Measurements from ENCODE around the gene IMMP2L. TPM values are rescaled to one million over a fixed set of nuclear protein-coding genes. Genes with fewer than 3 reads are reported as not detected.

The IMMP2L gene
- total RNA-seq, 4 donors from 2014 or later = 13.5 to 23.7 (median 18.3) TPM

DNA sequence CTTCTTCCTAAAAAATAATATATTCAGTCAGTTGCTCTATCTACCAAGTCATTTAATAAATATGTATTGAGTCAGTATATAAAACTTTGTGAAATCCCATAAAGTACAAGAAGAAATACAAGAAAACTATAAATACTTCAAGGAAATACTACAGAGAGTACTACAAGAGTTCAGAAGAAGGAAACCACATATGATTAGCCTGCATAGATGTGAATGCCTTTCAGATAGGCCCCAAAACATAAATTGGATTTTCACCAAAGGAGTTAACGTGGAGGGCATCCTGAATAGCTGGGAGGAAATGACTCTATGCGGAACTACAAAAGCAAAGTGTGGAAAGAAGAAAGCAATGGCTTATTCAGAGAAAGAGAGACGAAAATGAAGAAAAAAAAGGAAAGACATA lies 351.3 kb downstream of the IMMP2L start:
- no peak for DNase-seq (ENCODE audit: low spot score in 2 of 2)
- Histone ChIP-seq H3K36me3 (peaks cover 0 to 11% (median 0%) of the 10 kb centered on the region in 3 donors), H3K9me3 (no peaks in the 10 kb centered on the region)

DNA sequence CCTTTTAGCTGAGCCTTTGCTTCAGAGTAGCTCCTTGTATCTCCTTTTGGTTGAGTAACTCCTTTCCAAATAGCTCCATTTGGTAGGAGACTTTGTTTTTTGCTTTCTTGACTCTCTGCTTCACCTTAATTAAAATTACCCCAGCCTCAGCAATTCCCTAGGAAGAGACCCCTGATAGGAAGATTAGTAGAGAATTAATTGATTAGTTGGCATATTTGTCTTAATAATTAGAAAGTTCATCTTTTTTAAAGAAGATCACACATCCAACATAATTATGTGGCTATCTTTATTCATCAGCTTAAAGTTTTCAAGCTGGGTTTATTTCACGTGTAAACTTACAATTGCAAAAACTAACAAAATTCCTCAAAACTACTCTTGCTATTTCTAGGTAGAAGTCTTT lies 352.2 kb downstream of the IMMP2L start:
- TF ChIP-seq, protein P1, sequence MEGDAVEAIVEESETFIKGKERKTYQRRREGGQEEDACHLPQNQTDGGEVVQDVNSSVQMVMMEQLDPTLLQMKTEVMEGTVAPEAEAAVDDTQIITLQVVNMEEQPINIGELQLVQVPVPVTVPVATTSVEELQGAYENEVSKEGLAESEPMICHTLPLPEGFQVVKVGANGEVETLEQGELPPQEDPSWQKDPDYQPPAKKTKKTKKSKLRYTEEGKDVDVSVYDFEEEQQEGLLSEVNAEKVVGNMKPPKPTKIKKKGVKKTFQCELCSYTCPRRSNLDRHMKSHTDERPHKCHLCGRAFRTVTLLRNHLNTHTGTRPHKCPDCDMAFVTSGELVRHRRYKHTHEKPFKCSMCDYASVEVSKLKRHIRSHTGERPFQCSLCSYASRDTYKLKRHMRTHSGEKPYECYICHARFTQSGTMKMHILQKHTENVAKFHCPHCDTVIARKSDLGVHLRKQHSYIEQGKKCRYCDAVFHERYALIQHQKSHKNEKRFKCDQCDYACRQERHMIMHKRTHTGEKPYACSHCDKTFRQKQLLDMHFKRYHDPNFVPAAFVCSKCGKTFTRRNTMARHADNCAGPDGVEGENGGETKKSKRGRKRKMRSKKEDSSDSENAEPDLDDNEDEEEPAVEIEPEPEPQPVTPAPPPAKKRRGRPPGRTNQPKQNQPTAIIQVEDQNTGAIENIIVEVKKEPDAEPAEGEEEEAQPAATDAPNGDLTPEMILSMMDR (IDR thresholded peaks at IDR 0.05) = no peak
- TF ChIP-seq POLR2A (IDR thresholded peaks at IDR 0.05) (no peak), EP300 (IDR thresholded peaks at IDR 0.05) (no peak)
- H3K27me3 ChIP-seq = no peaks in the 10 kb centered on the region
- DNase-seq (ENCODE audit: low spot score in 2 of 2) = no peak
- no peak overlapping the region for H3K27ac ChIP-seq
- 94 to 98% methylated on average over 1 of the region's 1 CpG for WGBS, 2 donors
- H3K4me3 ChIP-seq = no peak overlapping the region
- no peaks in the 10 kb centered on the region for H3K4me1 ChIP-seq
- H3K9me3 ChIP-seq = no peaks in the 10 kb centered on the region
- H3K36me3 ChIP-seq = peaks cover 0 to 12% (median 0%) of the 10 kb centered on the region in 3 donors

More for the DNA sequence above, 351.3 kb downstream of the IMMP2L start:
- no peak for TF ChIP-seq EP300 (IDR thresholded peaks at IDR 0.05)
- TF ChIP-seq, protein P1 (IDR thresholded peaks at IDR 0.05) = no peak
- no peak for TF ChIP-seq POLR2A (IDR thresholded peaks at IDR 0.05)
- no peaks in the 10 kb centered on the region for H3K27me3 ChIP-seq
- H3K4me3 ChIP-seq = no peak overlapping the region
- no peak overlapping the region for H3K27ac ChIP-seq
- WGBS, 2 donors = 62 to 68% methylated on average over 3 of the region's 3 CpGs
- no peaks in the 10 kb centered on the region for H3K4me1 ChIP-seq

GRCh38 chr7:111205251-111205650 lies 357.0 kb downstream of the IMMP2L start:
- WGBS, 2 donors = 41 to 56% methylated on average over 1 of the region's 1 CpG
- no peaks in the 10 kb centered on the region for H3K27me3 ChIP-seq
- H3K9me3 ChIP-seq = peaks cover 0 to 13% (median 0%) of the 10 kb centered on the region in 4 donors
- TF ChIP-seq, protein P1 (IDR thresholded peaks at IDR 0.05) = no peak
- TF ChIP-seq POLR2A (IDR thresholded peaks at IDR 0.05) = no peak
- no peak for TF ChIP-seq EP300 (IDR thresholded peaks at IDR 0.05)
- H3K4me1 ChIP-seq = no peaks in the 10 kb centered on the region
- no peak for DNase-seq (ENCODE audit: low spot score in 2 of 2)
- H3K36me3 ChIP-seq = peaks cover 0 to 14% (median 0%) of the 10 kb centered on the region in 3 donors
- no peak overlapping the region for H3K4me3 ChIP-seq
- H3K27ac ChIP-seq = no peak overlapping the region

DNA sequence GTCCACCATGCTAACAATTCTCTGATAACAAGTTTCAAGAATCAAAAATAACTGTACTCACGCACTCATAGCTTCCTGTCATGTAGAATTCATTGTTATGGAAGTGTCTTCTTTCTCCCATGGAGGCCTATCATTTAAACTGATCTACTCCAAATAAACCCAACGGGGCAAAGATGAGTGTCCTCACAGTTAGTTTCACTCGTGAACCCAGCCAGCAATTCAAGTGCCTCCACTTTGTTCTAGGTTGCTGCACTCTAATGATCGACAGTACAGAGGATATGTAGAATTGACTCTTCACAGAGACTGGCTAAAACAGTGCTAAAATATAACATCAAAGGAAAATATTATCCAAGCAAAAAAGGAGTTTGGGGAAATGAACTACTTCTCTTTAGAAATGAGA lies 360.0 kb downstream of the IMMP2L start:
- WGBS, 2 donors = 94 to 97% methylated on average over 4 of the region's 4 CpGs
- Histone ChIP-seq H3K36me3 (peaks cover 0 to 14% (median 0%) of the 10 kb centered on the region in 3 donors), H3K9me3 (peaks cover 0 to 13% (median 0%) of the 10 kb centered on the region in 4 donors), H3K4me3 (no peak overlapping the region), H3K4me1 (peaks cover 0 to 21% (median 0%) of the 10 kb centered on the region in 4 donors), H3K27ac (no peak overlapping the region), H3K27me3 (no peaks in the 10 kb centered on the region)
- DNase-seq (ENCODE audit: low spot score in 2 of 2) = no peak
- TF ChIP-seq POLR2A (IDR thresholded peaks at IDR 0.05) = no peak
- TF ChIP-seq, protein P1 (IDR thresholded peaks at IDR 0.05) = no peak

- Histone ChIP-seq H3K36me3 (peaks cover 0 to 10% (median 0%) of the 10 kb centered on the region in 3 donors), H3K4me3 (no peak overlapping the region), H3K9me3 (peaks cover 0 to 13% (median 0%) of the 10 kb centered on the region in 4 donors), H3K27ac (peak overlapping the region in 1 of 4 donors; percentile 56), H3K27me3 (no peaks in the 10 kb centered on the region), H3K4me1 (peaks cover 0 to 21% (median 0%) of the 10 kb centered on the region in 4 donors)
- TF ChIP-seq, protein P1 (IDR thresholded peaks at IDR 0.05) = no peak
- TF ChIP-seq EP300 (IDR thresholded peaks at IDR 0.05) = no peak
- TF ChIP-seq POLR2A (IDR thresholded peaks at IDR 0.05) = no peak
- no peak for DNase-seq (ENCODE audit: low spot score in 2 of 2)
Measured at GRCh38 chr7:111199643-111200042, 362.6 kb downstream of the IMMP2L start.
